Mucosa of descending colon (tissue), 3 donors: ENCODE measurements around the gene PRKAR1B. TPM values are rescaled to one million over a fixed set of nuclear protein-coding genes. Genes with fewer than 3 reads are reported as not detected.
"Not testable (repeated sequence)": the region's sequence is repeated elsewhere in the genome, so short reads cannot be mapped to it uniquely, and the experiment has no call there.

Experiments used
- ATAC-seq: fragments of 200-7000 bp; cut with Tn5 transposase; one replicate; pipeline ENCODE4 v1.9.1; 2020; ENCODE audit warnings: mild to moderate bottlenecking, moderate library complexity
- DNase-seq, 3 donors: peaks; one replicate each; pipeline ENCODE4 v3.0.0-alpha.2; 2020
- H3K36me3 ChIP-seq: fragments of 200-600 bp; one replicate; pipeline ENCODE4 v1.8.0; 2021; ENCODE audit warnings: low read depth, mild to moderate bottlenecking
- H3K4me1 ChIP-seq: fragments of 200-600 bp; one replicate; pipeline ENCODE4 v1.8.0; 2021; ENCODE audit warnings: low read depth, mild to moderate bottlenecking
- H3K4me3 ChIP-seq: fragments of 200-600 bp; one replicate; pipeline ENCODE4 v1.8.0; 2021; ENCODE audit warnings: mild to moderate bottlenecking
- H3K9me3 ChIP-seq: fragments of 200-600 bp; one replicate; pipeline ENCODE4 v1.8.0; 2021; ENCODE audit warnings: mild to moderate bottlenecking
- CTCF ChIP-seq: fragments of 200-600 bp; IDR thresholded peaks from one replicate; pipeline ENCODE4 v1.8.0; 2022; ENCODE audit warnings: antibody characterized with exemption, mild to moderate bottlenecking
- intact Hi-C, 2 donors: fragments of 100-400 bp; cut with DNase I in 1 of 2; cut with micrococcal nuclease in 1 of 2; formaldehyde crosslinking; loops; one replicate each; pipeline versions ENCODE4 v1.11.0 to v1.11.1; 2022; cut with DNase I, micrococcal nuclease
- total RNA-seq, 3 donors: library from RNA; stranded (reverse); fragmentation: NEBNext Ultra II Directional in 2 of 3; extraction: Animal tissue kit (Norgen Biotek cat#: 25700) in 2 of 3; gene quantifications; one replicate each; pipeline versions ENCODE4 v1.2.1 to v1.2.4, GENCODE V29; 2021 to 2023
- donor health status: DM: no; HTN: no; CAD: no; lungs with moderate emphysema.
- donor health status: DM: no; HTN: no; CAD: no.
- donor health status: DM: no; HTN: yes; CAD: no.

Gene PRKAR1B
- total RNA-seq, 3 donors from 2014 or later = 10.1 to 24.5 (median 24.4) TPM

DNA sequence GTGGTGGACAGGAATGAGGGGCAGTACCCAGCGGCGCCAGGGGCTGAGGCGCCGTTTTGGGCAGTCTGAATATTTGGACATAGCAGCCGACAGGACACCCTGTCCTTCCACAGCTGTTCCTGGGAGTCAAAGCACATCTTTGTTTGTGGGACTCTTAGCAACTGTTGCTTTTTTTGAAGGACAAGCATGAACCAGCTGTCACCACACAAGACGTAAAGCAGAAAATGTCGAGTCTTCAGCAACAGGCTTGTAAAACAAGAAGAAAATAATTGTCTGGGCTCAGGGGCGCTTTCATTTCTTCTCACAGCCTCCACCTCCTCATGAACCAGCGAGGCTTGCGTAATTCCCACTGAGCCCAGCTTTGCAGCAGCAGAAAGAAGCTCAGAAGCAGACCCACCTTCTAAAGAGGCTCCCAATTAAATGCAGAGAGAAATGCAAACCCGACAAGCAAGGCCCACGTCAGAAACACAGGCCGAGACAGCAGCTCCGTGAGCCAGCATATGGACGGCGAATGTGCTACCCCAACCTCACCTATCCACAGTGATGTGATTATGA, 69.4 kb downstream of the PRKAR1B start:
- Histone ChIP-seq H3K4me3 (no peak overlapping the region), H3K9me3 (no peaks in the 10 kb centered on the region), H3K36me3 (no peaks in the 10 kb centered on the region), H3K4me1 (no peaks in the 10 kb centered on the region)
- TF ChIP-seq CTCF = no peak
- DNase-seq (no peak), ATAC-seq (no peak)
- intact Hi-C loops = no loop called here

GRCh38 chr7:657010-657409, 70.1 kb downstream of the PRKAR1B start:
- intact Hi-C loops, H3K9me3 ChIP-seq, DNase-seq, H3K36me3 ChIP-seq, H3K4me1 ChIP-seq, ATAC-seq, H3K4me3 ChIP-seq: not testable (repeated sequence)

DNA sequence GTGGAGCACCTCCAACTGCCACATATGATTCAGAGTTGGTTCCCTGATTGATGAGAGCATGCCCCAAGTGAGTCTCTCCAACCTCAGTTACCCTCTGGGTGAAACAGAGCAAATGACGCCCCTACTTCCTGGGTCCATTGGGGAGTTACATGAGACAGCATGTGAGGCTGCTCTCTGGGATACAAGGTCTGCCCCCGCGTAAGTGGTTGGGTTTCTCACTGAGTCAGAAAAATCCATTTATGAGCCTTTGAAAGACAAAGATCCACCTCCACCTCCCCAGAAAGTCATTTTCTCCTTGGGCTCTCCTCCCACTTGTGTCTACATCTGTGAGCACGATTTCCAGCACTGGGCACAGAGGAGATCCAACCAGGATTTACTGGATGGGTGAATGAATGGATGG, 71.3 kb downstream of the PRKAR1B start:
- no peak for DNase-seq
- H3K4me3 ChIP-seq = no peak overlapping the region

GRCh38 chr7:653829-654764, 73.0 kb downstream of the PRKAR1B start:
- intact Hi-C loops = no loop called here
- ATAC-seq = no peak
- H3K4me3 ChIP-seq = no peak overlapping the region
- no peaks in the 10 kb centered on the region for H3K4me1 ChIP-seq
- DNase-seq = no peak
- no peaks in the 10 kb centered on the region for H3K36me3 ChIP-seq
- TF ChIP-seq CTCF = no peak
- no peaks in the 10 kb centered on the region for H3K9me3 ChIP-seq

More for the DNA sequence above, 71.3 kb downstream of the PRKAR1B start:
- H3K36me3 ChIP-seq = no peaks in the 10 kb centered on the region
- H3K9me3 ChIP-seq = no peaks in the 10 kb centered on the region
- intact Hi-C loops = no loop called here
- H3K4me1 ChIP-seq = no peaks in the 10 kb centered on the region
- no peak for TF ChIP-seq CTCF
- no peak for ATAC-seq

DNA sequence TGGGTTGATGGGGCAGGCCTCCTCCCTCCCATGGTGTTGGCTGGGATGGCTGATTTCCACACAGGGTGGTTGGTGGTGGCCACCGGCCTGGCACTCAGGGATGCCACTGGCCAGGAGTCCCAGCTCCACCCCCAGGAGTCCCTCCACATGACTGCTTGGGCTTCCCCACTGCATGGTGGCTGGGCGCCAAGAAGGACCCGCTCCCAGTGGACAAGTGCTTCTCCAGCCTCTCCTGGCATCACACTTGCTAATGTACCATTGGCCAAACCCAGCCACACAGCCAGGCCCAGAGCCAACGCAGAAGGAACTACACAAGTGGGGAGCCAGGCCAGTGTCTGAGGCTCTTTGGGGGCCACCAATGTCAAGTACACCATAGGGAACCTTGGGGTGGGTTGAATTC, 74.2 kb downstream of the PRKAR1B start:
- intact Hi-C loops = no loop called here
- peak in 1 of 3 donors; percentile 36 for DNase-seq

DNA sequence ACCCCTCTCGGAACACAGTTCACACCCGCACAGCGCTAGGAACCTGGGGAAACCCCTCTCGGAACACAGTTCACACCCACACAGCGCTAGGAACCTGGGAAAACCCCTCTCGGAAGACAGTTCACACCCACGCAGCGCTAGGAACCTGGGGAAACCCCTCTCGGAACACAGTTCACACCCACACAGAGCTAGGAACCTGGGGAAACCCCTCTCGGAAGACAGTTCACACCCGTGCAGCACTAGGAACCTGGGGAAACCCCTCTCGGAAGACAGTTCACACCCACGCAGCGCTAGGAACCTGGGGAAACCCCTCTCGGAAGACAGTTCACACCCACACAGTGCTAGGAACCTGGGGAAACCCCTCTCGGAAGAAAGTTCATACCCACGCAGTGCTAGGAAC, 74.9 kb downstream of the PRKAR1B start:
- ATAC-seq, intact Hi-C loops: not testable (repeated sequence)

More for the DNA sequence above, 74.2 kb downstream of the PRKAR1B start:
- TF ChIP-seq CTCF = no peak
- Histone ChIP-seq H3K4me3 (no peak overlapping the region), H3K9me3 (no peaks in the 10 kb centered on the region), H3K36me3 (no peaks in the 10 kb centered on the region), H3K4me1 (no peaks in the 10 kb centered on the region)
- ATAC-seq = no peak

More for the DNA sequence above, 74.9 kb downstream of the PRKAR1B start:
- not testable (repeated sequence) for H3K36me3 ChIP-seq, H3K4me3 ChIP-seq, H3K4me1 ChIP-seq, H3K9me3 ChIP-seq
- DNase-seq = peak in 1 of 3 donors; percentile 4
